WTC11 (cell line): ENCODE measurements around the gene C2orf49.

ENCODE experiments used
- CTCF ChIP-seq: fragments of 200-600 bp; IDR thresholded peaks from 2 replicates; pipeline ENCODE4 v1.8.0; 2022; ENCODE audit warnings: antibody characterized with exemption
- TP53 ChIP-seq: sonication (generic); formaldehyde crosslinking; IDR thresholded peaks from 2 replicates; pipeline ENCODE4 v1.8.1; 2023; ENCODE audit warnings: mild to moderate bottlenecking, missing genetic modification reagents

DNA sequence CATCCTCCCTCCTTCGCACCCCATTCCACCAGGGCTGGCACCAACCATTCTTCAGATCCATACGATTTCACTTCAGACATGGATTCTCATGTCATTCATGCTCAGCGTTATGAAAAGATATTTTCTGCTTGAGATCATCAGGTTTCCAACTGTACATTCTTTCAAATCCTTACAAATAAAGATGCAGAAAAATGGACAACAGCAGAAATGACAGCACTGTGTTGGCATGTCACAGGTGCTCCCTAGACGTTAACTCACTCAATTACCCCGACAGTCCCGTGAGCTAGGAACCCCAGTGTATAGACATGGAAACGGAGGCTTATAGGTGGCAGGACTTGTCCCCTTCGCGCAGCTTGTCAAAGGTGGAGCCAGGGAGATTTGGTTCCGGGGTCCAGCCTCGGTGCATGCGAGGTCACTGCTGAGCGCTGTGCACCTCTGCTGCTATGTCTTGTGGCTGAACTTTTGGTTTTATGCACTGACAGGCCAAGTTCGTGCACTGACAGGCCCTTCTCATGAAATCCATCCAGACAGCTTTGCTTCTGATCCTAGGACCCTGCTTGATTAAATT, 43.8 kb downstream of the C2orf49 start:
- TF ChIP-seq CTCF (no peak), TP53 (CRISPR knock-in tag) (no peak)
